Measurements from ENCODE around the gene QRFP. TPM values are rescaled to one million over a fixed set of nuclear protein-coding genes. Genes with fewer than 3 reads are reported as not detected.

The QRFP gene
- total and polyA plus RNA-seq, 2 of the 8 experiments (the other 6 are each of a cell fraction or from before 2014, with no cell fraction given) = not detected

- Histone ChIP-seq H3K79me1 (ENCODE audit: low read depth, low read length) (no peaks in the 10 kb centered on the region), H2BK120ac (replicated peaks; ENCODE audit: low read depth, low read length) (no peak overlapping the region), H3K18ac (ENCODE audit: extremely low read depth, low read length) (no peak overlapping the region), H3K27me3 (replicated peaks in 1 of 4; ENCODE audit: control insufficient read depth in 3 of 4, extremely low read depth in 1 of 4, insufficient read depth in 3 of 4, low read length in 3 of 4) (peaks cover 4 to 14% (median 7%) of the 10 kb centered on the region in 4 experiments), H2AK5ac (ENCODE audit: low read depth, low read length) (no peak overlapping the region), H2BK20ac (ENCODE audit: low read length) (no peak overlapping the region), H3K4me1 (replicated peaks in 1 of 4; ENCODE audit: control insufficient read depth in 3 of 4, insufficient read depth in 4 of 4, low read length in 3 of 4) (peaks cover 0 to 11% (median 6%) of the 10 kb centered on the region in 4 experiments; a peak in 5 of 7 replicates), H4K8ac (ENCODE audit: extremely low read depth, insufficient read depth, low read length) (no peak overlapping the region), H3K4me3 (ENCODE audit: extremely low read depth in 1 of 4, insufficient read depth in 2 of 4, low read depth in 3 of 4, low read length in 4 of 4) (no peak overlapping the region), H2BK15ac (ENCODE audit: low read length) (no peak overlapping the region), H2BK5ac (ENCODE audit: low read depth, low read length) (no peak overlapping the region), H4K5ac (ENCODE audit: insufficient read length, low read depth, low read length) (no peak overlapping the region), H3K23ac (ENCODE audit: insufficient read length) (no peak overlapping the region), H4K91ac (replicated peaks; ENCODE audit: insufficient read length, low read length) (no peak overlapping the region), H3K36me3 (ENCODE audit: control insufficient read depth in 2 of 4, insufficient read depth in 4 of 4, low read length in 3 of 4) (no peaks in the 10 kb centered on the region), H3K14ac (ENCODE audit: insufficient read length) (no peak overlapping the region), H3K9ac (replicated peaks in 1 of 4; ENCODE audit: extremely low read depth in 1 of 4, low read depth in 3 of 4, low read length in 3 of 4) (no peak overlapping the region), H2BK12ac (ENCODE audit: low read depth, low read length) (no peak overlapping the region), H3K4ac (replicated peaks; ENCODE audit: insufficient read length, low read depth, low read length) (no peak overlapping the region), H3K27ac (ENCODE audit: low read depth, low read length) (no peak overlapping the region), H3K4me2 (ENCODE audit: insufficient read depth in 1 of 2, low read depth in 2 of 2, low read length in 2 of 2) (no peak overlapping the region), H3K79me2 (ENCODE audit: control insufficient read depth in 1 of 2, insufficient read depth in 2 of 2, low read length in 2 of 2) (no peaks in the 10 kb centered on the region), H3K56ac (replicated peaks; ENCODE audit: insufficient read length, low read depth, low read length) (no peak overlapping the region), H3K23me2 (ENCODE audit: low read depth, low read length) (no peaks in the 10 kb centered on the region), H3K9me3 (ENCODE audit: insufficient read depth in 2 of 2, low read depth in 1 of 2, low read length in 1 of 2) (0 out of 4 replicates have a peak, but pooled peaks cover 0 to 5% of the 10 kb centered on the region in 2 experiments), H4K20me1 (replicated peaks in 1 of 2; ENCODE audit: control insufficient read depth in 1 of 2, insufficient read depth in 2 of 2, low read length in 2 of 2) (peaks cover 2 to 3% of the 10 kb centered on the region in 2 experiments), H2AFZ (ENCODE audit: low read length) (no peak overlapping the region)
- TF ChIP-seq CBX5 (IDR thresholded peaks at IDR 0.05; ENCODE audit: low read depth, low read length) = no peak
- no peak for TF ChIP-seq RBBP5 (IDR thresholded peaks at IDR 0.05; ENCODE audit: borderline replicate concordance, low read depth, low read length)
- CTCF ChIA-PET (ENCODE audit: partially characterized antibody) = interaction anchor here (1.2 to 8.2 kb wide), 7 partner anchors 11 to 101 kb away, joined by 3 to 69 read pairs (median 10); no protein-coding TSS in a partner anchor
- no peak for FAIRE-seq
- no peak for DNase-seq (ENCODE audit: low read depth in 1 of 2, low spot score in 2 of 2)
- WGBS, 2 experiments (ENCODE audit: extremely low coverage in 1 of 2, insufficient coverage in 1 of 2, insufficient read length in 1 of 2, insufficient replicate concordance in 2 of 2, low coverage in 1 of 2, low lambda C conversion rate in 2 of 2, missing lambda C conversion rate in 1 of 2) = 89% methylated on average over 9 of the region's 9 CpGs; no CpG with 5 or more reads in 1 of the 2 experiments
- POLR2A ChIA-PET (ENCODE audit: partially characterized antibody) = interaction anchor here (1.1 to 1.7 kb wide), 2 partner anchors 10 to 48 kb away, joined by 3 to 4 read pairs; partner anchors contain the start of gene QRFP
Observed at GRCh38 chr9:130945173-130945572, 48.6 kb upstream of the QRFP start.

All from H1 (cell line).